K562 (cell line): ENCODE data around the gene WDR20. TPM values are rescaled to one million over a fixed set of nuclear protein-coding genes. Genes with fewer than 3 reads are reported as not detected.

ENCODE experiments used
- ATAC-seq: fragments of 200-7000 bp; cut with Tn5 transposase; 3 replicates; pipeline ENCODE4 v1.9.1; 2020; ENCODE audit warnings: moderate library complexity
- BruUV-seq: library from RNA; stranded (reverse); fragments of 400-500 nt; replicated peaks from 2 replicates; lab custom pipeline; 2021; lab: Mats Ljungman, UMichigan
- CTCF ChIA-PET: fragments of 300-600 bp; formaldehyde crosslinking; extraction: SDS; loops from one replicate; lab custom pipeline; 2021; ENCODE audit warnings: low intra/inter-chr PET ratio; lab: Yijun Ruan, JAX
- POLR2A ChIA-PET: fragments of 300-600, 350-650 bp; sonication (Branson Sonifier 250); formaldehyde crosslinking; extraction: SDS; loops from one replicate; lab custom pipeline; 2021; ENCODE audit warnings: antibody characterized with exemption, inconsistent platforms; lab: Yijun Ruan, JAX
- DNase-seq, 4 experiments: peaks; one replicate each; pipeline versions ENCODE4 v3.0.0 to v3.0.0-alpha.2; 2011 to 2018; ENCODE audit warnings: low spot score in 3 of 4, mixed read lengths in 3 of 4; ENCODE audit errors: extremely low read depth in 1 of 4
- FAIRE-seq: peaks from 2 replicates; lab custom pipeline; 2011; peaks lifted over from hg19 to GRCh38; lab: Jason Lieb, UNC
- H2AFZ ChIP-seq: 2 replicates; pipeline ENCODE4 v1.6.0; 2011; ENCODE audit warnings: low read depth, low read length, control low read depth, inconsistent platforms
- H3K27ac ChIP-seq: fragments of 200-600 bp; 3 replicates; pipeline ENCODE4 v1.8.0; 2011; ENCODE audit warnings: low read depth, mild to moderate bottlenecking, control low read depth, inconsistent platforms, low read length, moderate library complexity, mixed read lengths; ENCODE audit errors: extremely low read depth
- H3K27me3 ChIP-seq, 2 experiments: fragments of 300-600 bp in 1 of 2; 2 replicates in 1 of 2; 3 replicates in 1 of 2; pipeline versions ENCODE4 v1.6.0 to v1.8.0; 2011; ENCODE audit warnings: inconsistent platforms in 2 of 2, low read length in 2 of 2, mild to moderate bottlenecking in 1 of 2, mixed read lengths in 1 of 2, moderate library complexity in 1 of 2; ENCODE audit not compliant: control insufficient read depth in 2 of 2, insufficient read depth in 2 of 2
- H3K36me3 ChIP-seq: fragments of 300-600 bp; 3 replicates; pipeline ENCODE4 v1.8.0; 2011; ENCODE audit warnings: mild to moderate bottlenecking, low read length, inconsistent platforms; ENCODE audit not compliant: control insufficient read depth, insufficient read depth
- H3K4me1 ChIP-seq, 2 experiments: fragments of 200-600 bp in 1 of 2; replicated peaks in 1 of 2; 2 replicates in 1 of 2; 3 replicates in 1 of 2; pipeline versions ENCODE4 v1.5.1 to v1.8.0; 2011; ENCODE audit warnings: inconsistent platforms in 2 of 2, low read length in 2 of 2, mild to moderate bottlenecking in 1 of 2, mixed read lengths in 1 of 2, moderate library complexity in 1 of 2; ENCODE audit not compliant: control insufficient read depth in 2 of 2, insufficient read depth in 2 of 2
- H3K4me2 ChIP-seq: 2 replicates; pipeline ENCODE4 v1.6.1; 2011; ENCODE audit warnings: low read length, control low read depth, inconsistent platforms, mixed read lengths; ENCODE audit not compliant: insufficient read depth
- H3K4me3 ChIP-seq: fragments of 200-600 bp; sonication (generic), shearing (Covaris generic); 2 replicates; pipeline ENCODE4 v1.5.1; 2016; ENCODE audit warnings: control low read depth, inconsistent platforms
- H3K79me2 ChIP-seq: fragments of 200-600 bp; 3 replicates; pipeline ENCODE4 v1.8.0; 2011; ENCODE audit warnings: low read length, inconsistent platforms; ENCODE audit not compliant: control insufficient read depth, insufficient read depth
- H3K9ac ChIP-seq, 2 experiments: 2 replicates each; pipeline versions ENCODE4 v1.6.0 to v1.6.1; 2011; ENCODE audit warnings: low read depth in 2 of 2, low read length in 2 of 2, control low read depth in 1 of 2, inconsistent platforms in 1 of 2, mild to moderate bottlenecking in 1 of 2, mixed read lengths in 1 of 2; ENCODE audit not compliant: insufficient read depth in 1 of 2
- H3K9me1 ChIP-seq: one replicate; pipeline ENCODE4 v1.6.0; 2011; ENCODE audit warnings: inconsistent platforms, mild to moderate bottlenecking, low read length, moderate library complexity; ENCODE audit not compliant: control insufficient read depth, insufficient read depth
- H3K9me3 ChIP-seq: replicated peaks from 2 replicates; pipeline ENCODE4 v1.5.1; 2011; ENCODE audit warnings: low read depth, low read length, inconsistent platforms; ENCODE audit not compliant: control insufficient read depth, insufficient read depth
- H4K20me1 ChIP-seq: replicated peaks from 2 replicates; pipeline ENCODE4 v1.6.1; 2011; ENCODE audit warnings: low read length, inconsistent platforms, mixed read lengths; ENCODE audit not compliant: control insufficient read depth, insufficient read depth
- CBFA2T2 ChIP-seq: fragments of 450-650 bp; conservative IDR thresholded peaks from 2 replicates; pipeline ENCODE4 v1.6.1; 2017; ENCODE audit warnings: mild to moderate bottlenecking
- E2F1 ChIP-seq: sonication (generic); formaldehyde crosslinking; IDR thresholded peaks from 2 replicates; pipeline ENCODE4 v1.8.1; 2023; ENCODE audit warnings: mild to moderate bottlenecking, missing genetic modification reagents, moderate library complexity
- KLF10 ChIP-seq: fragments of 250-450 bp; sonication (Bioruptor Pico); IDR thresholded peaks from 2 replicates; pipeline ENCODE4 v1.6.1; 2021; ENCODE audit warnings: matching md5 sums
- NONO ChIP-seq, 2 experiments: fragments of 200-400 bp in 1 of 2; fragments of 450-650 bp in 1 of 2; formaldehyde crosslinking in 1 of 2; IDR thresholded peaks; 2 replicates each; pipeline ENCODE4 v1.6.1; 2017; ENCODE audit warnings: low read depth in 2 of 2, mild to moderate bottlenecking in 2 of 2, moderate library complexity in 2 of 2, low read length in 1 of 2
- ZBED1 ChIP-seq: IDR thresholded peaks from 2 replicates; pipeline ENCODE4 v1.6.1; 2014
- ZNF507 ChIP-seq: conservative IDR thresholded peaks from 2 replicates; pipeline ENCODE4 v1.6.1; 2017; ENCODE audit warnings: missing genetic modification characterization, missing compliant biosample characterization
- WGBS: fragments of 100-300 bp; shearing (Covaris generic); methylation state at CpG from one replicate; pipeline ENCODE4 v1.1.6; 2016; ENCODE audit warnings: low coverage, mixed read lengths; ENCODE audit not compliant: insufficient coverage; ENCODE audit errors: missing lambda C conversion rate; 5-methylcytosine and 5-hydroxymethylcytosine counted together
- in situ Hi-C: fragments of 300-500 bp; cut with MboI; formaldehyde crosslinking; loops from 4 replicates; pipeline ENCODE4 v1.15.0; 2018; ENCODE audit warnings: inconsistent platforms, mixed read lengths
- intact Hi-C: fragments of 100-400 bp; cut with micrococcal nuclease; formaldehyde crosslinking; loops from 2 replicates; pipeline ENCODE4 v1.14.2; 2022
- polyA plus RNA-seq, 8 experiments: library from polyadenylated mRNA; depleted of rRNA in 4 of 8; stranded (reverse) in 5 of 8; unstranded in 3 of 8; fragments of >200 nt; fragmentation: Nextera tagmentation in 2 of 8; fragmentation: Illumina TruSeq in 1 of 8; extraction: Ambion mirVana in 2 of 8; extraction: Trizol in 1 of 8; gene quantifications; 2 replicates each; pipeline versions ENCODE4 v1.2.1 to v1.2.3, GENCODE V29; 2011 to 2014; ENCODE audit warnings: inconsistent platforms in 1 of 8, missing spikeins in 1 of 8
- total RNA-seq, 7 experiments: library from RNA; depleted of rRNA in 6 of 7; stranded (reverse); fragments of >200 nt in 6 of 7; fragmentation: Illumina TruSeq in 2 of 7; extraction: Trizol in 2 of 7; gene quantifications; 2 replicates each; pipeline versions ENCODE4 v1.2.1 to v1.2.3, GENCODE V29; 2011 to 2021; ENCODE audit warnings: low replicate concordance in 1 of 7
- TF ChIP-seq, protein P1 (sequence below), 2 experiments: fragments of 450-650 bp; formaldehyde crosslinking in 1 of 2; IDR thresholded peaks; 2 replicates each; pipeline versions ENCODE4 v1.4.0 to v1.6.1; 2014 to 2020; ENCODE audit warnings: mild to moderate bottlenecking in 2 of 2, borderline replicate concordance in 1 of 2, low read depth in 1 of 2

Gene WDR20
- total and polyA plus RNA-seq, 9 of the 15 experiments (the other 6 are each of a cell fraction or from before 2014, with no cell fraction given) = 7.0 to 15.3 (median 11.8) TPM

- Histone ChIP-seq H3K27ac (no peak overlapping the region), H3K36me3 (no peaks in the 10 kb centered on the region), H3K4me3 (no peak overlapping the region), H2AFZ (no peak overlapping the region), H3K9me1 (no peaks in the 10 kb centered on the region), H3K4me1 (no peaks in the 10 kb centered on the region; a peak in 1 of 5 replicates), H4K20me1 (no peaks in the 10 kb centered on the region), H3K9ac (no peak overlapping the region), H3K27me3 (no peaks in the 10 kb centered on the region), H3K79me2 (no peaks in the 10 kb centered on the region), H3K4me2 (no peak overlapping the region), H3K9me3 (no peaks in the 10 kb centered on the region)
- WGBS = 38% methylated on average over 2 of the region's 3 CpGs
- intact Hi-C loops (no loop called here), in situ Hi-C loops (no loop called here)
- TF ChIP-seq, protein P1, sequence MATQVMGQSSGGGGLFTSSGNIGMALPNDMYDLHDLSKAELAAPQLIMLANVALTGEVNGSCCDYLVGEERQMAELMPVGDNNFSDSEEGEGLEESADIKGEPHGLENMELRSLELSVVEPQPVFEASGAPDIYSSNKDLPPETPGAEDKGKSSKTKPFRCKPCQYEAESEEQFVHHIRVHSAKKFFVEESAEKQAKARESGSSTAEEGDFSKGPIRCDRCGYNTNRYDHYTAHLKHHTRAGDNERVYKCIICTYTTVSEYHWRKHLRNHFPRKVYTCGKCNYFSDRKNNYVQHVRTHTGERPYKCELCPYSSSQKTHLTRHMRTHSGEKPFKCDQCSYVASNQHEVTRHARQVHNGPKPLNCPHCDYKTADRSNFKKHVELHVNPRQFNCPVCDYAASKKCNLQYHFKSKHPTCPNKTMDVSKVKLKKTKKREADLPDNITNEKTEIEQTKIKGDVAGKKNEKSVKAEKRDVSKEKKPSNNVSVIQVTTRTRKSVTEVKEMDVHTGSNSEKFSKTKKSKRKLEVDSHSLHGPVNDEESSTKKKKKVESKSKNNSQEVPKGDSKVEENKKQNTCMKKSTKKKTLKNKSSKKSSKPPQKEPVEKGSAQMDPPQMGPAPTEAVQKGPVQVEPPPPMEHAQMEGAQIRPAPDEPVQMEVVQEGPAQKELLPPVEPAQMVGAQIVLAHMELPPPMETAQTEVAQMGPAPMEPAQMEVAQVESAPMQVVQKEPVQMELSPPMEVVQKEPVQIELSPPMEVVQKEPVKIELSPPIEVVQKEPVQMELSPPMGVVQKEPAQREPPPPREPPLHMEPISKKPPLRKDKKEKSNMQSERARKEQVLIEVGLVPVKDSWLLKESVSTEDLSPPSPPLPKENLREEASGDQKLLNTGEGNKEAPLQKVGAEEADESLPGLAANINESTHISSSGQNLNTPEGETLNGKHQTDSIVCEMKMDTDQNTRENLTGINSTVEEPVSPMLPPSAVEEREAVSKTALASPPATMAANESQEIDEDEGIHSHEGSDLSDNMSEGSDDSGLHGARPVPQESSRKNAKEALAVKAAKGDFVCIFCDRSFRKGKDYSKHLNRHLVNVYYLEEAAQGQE (IDR thresholded peaks at IDR 0.05; ENCODE audit: borderline replicate concordance) = no peak
- TF ChIP-seq, protein P1 (CRISPR knock-in tag; IDR thresholded peaks at IDR 0.05; ENCODE audit: low read depth) = no peak
- TF ChIP-seq ZNF507 (tag) (no peak), NONO (IDR thresholded peaks at IDR 0.05; ENCODE audit: low read depth in 2 of 2, low read length in 1 of 2) (no peak), KLF10 (CRISPR knock-in tag) (no peak), ZBED1 (no peak), CBFA2T2 (no peak), E2F1 (CRISPR knock-in tag) (no peak)
- POLR2A ChIA-PET = interaction anchor here (1.0 kb wide), 1 partner anchor 8 kb away, joined by 3 read pairs; no protein-coding TSS in a partner anchor
- no peak for ATAC-seq
- CTCF ChIA-PET = no interaction called here
- FAIRE-seq = no peak
- BruUV-seq = no TSS peak
- no peak for DNase-seq
These were observed 21.8 kb upstream of the WDR20 start for GRCh38 chr14:102117852-102118251.
